ENCODE measurements around the gene MORF4L1.
"Not testable (repeated sequence)": the region's sequence is repeated elsewhere in the genome, so short reads cannot be mapped to it uniquely, and the experiment has no call there.

The MORF4L1 gene

DNA sequence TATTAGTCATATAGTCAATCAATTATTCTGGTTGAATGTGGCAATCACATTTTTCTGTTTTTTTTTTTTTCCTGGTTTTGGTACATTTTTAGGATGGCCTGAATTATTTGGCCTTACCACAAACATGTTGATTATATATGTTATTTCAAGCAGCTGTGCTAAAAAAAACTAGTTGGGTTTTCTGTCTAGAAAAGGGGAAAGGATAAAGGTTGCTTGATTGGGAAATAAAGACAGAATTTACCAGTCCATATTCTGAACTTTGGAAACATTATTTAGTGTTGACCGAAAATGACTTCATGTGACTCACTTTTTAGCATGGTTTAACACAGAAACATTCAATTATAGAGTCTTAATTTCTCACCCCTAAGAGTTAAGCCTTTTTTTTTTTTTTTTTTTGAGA lies 8.1 kb downstream of the MORF4L1 start:
- TF ChIP-seq, protein P1, sequence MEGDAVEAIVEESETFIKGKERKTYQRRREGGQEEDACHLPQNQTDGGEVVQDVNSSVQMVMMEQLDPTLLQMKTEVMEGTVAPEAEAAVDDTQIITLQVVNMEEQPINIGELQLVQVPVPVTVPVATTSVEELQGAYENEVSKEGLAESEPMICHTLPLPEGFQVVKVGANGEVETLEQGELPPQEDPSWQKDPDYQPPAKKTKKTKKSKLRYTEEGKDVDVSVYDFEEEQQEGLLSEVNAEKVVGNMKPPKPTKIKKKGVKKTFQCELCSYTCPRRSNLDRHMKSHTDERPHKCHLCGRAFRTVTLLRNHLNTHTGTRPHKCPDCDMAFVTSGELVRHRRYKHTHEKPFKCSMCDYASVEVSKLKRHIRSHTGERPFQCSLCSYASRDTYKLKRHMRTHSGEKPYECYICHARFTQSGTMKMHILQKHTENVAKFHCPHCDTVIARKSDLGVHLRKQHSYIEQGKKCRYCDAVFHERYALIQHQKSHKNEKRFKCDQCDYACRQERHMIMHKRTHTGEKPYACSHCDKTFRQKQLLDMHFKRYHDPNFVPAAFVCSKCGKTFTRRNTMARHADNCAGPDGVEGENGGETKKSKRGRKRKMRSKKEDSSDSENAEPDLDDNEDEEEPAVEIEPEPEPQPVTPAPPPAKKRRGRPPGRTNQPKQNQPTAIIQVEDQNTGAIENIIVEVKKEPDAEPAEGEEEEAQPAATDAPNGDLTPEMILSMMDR (IDR thresholded peaks at IDR 0.05; ENCODE audit: low read depth, low read length, missing control alignments) = no peak
- H3K4me3 ChIP-seq (ENCODE audit: low read depth, low read length) = no peak overlapping the region
- in situ Hi-C loops (cut with HindIII; ENCODE audit: low sequenced_read_pairs) = loop anchor here (25.0 kb wide), 1 partner anchor 306 kb away; no protein-coding TSS in a partner anchor
- DNase-seq (ENCODE audit: low read depth) = no peak

DNA sequence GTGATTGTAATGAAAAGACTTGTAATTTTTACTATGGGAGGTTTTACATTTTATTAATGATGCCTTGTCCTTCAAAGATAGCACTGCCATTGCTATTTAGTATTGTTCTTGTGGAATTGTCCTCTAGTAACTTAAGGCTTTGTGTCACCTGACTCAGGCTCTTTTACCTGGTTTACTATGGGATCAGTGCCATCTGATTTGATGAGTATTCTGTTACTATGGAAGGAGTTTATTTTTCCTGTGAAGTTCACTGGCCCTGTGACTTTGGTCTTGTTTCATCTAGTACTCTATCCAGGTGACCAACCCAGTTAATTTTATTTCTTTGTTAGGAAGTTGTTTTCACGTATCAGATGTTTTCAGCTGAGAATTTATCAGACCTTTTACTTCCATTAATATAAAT lies 9.0 kb downstream of the MORF4L1 start:
- in situ Hi-C loops (cut with HindIII; ENCODE audit: low sequenced_read_pairs) = loop anchor here (25.0 kb wide), 1 partner anchor 306 kb away; no protein-coding TSS in a partner anchor
- H3K4me3 ChIP-seq (ENCODE audit: low read depth, low read length) = no peak overlapping the region
- TF ChIP-seq, protein P1 (IDR thresholded peaks at IDR 0.05; ENCODE audit: low read depth, low read length, missing control alignments) = no peak
- no peak for DNase-seq (ENCODE audit: low read depth)

DNA sequence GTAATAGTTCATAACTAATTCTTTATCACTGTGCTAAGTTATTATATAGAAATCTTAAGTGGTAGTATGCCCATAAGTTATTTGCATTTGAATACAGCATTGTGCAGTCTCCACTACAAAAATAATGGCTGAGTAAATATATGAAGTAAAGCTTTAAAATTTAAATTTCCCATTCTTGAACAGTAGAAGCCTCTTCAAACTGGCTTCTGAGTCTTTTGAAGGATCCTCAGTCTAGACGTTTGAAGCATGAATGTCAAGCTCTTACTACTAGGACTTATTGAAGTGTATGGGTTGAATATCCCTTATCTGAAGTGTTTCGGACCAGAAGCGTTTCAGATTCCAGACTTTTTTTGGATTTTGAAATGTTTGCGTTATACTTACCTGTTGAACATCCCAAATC lies 16.3 kb downstream of the MORF4L1 start:
- in situ Hi-C loops (cut with HindIII; ENCODE audit: low sequenced_read_pairs) = loop anchor here (25.0 kb wide), 1 partner anchor 298 kb away; no protein-coding TSS in a partner anchor
- no peak overlapping the region for H3K4me3 ChIP-seq (ENCODE audit: low read depth, low read length)
- no peak for DNase-seq (ENCODE audit: low read depth)
- TF ChIP-seq, protein P1 (IDR thresholded peaks at IDR 0.05; ENCODE audit: low read depth, low read length, missing control alignments) = no peak

DNA sequence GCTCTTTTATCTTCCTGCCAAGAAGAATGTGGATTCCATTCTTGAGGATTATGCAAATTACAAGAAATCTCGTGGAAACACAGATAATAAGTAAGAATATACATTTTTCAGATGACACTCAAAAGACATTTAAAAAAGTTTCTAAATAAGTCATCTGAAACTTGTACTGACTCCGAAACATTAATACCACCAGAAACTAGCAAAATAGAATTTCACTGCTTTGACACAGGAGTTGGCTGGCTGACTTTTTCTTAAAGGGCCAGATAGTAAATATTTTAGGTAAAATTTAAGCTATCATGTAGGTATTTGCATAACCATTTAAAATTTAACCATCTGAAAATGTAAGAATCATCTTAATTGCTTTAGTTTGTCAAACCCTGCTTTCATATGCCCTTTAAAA lies 20.8 kb downstream of the MORF4L1 start:
- DNase-seq (ENCODE audit: low read depth) = no peak
- no peak overlapping the region for H3K4me3 ChIP-seq (ENCODE audit: low read depth, low read length)
- TF ChIP-seq, protein P1 (IDR thresholded peaks at IDR 0.05; ENCODE audit: low read depth, low read length, missing control alignments) = no peak
- in situ Hi-C loops (cut with HindIII; ENCODE audit: low sequenced_read_pairs) = loop anchor here (25.0 kb wide), 1 partner anchor 294 kb away; no protein-coding TSS in a partner anchor

DNA sequence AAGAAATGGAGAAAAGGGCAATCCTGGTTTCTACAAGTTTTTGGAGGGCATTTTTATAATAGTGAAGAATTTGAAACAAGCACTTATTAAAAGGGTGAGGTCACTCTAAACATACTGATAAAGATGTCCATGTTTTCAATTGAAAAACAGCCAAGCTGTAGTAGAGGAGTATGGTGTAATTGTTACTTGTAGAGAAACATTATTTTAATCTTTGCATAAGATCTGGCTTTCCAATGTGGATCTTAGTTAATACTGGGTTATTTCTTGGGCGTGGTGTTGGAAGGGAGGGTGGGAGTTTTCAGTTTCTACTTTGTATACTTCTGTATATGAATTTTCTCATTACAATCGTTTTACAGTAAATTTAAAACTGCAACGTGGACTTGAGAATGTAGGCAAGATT lies 22.8 kb downstream of the MORF4L1 start:
- TF ChIP-seq, protein P1 (IDR thresholded peaks at IDR 0.05; ENCODE audit: low read depth, low read length, missing control alignments) = no peak
- H3K4me3 ChIP-seq (ENCODE audit: low read depth, low read length) = no peak overlapping the region
- no peak for DNase-seq (ENCODE audit: low read depth)
- in situ Hi-C loops (cut with HindIII; ENCODE audit: low sequenced_read_pairs) = loop anchor here (25.0 kb wide), 1 partner anchor 292 kb away; no protein-coding TSS in a partner anchor

DNA sequence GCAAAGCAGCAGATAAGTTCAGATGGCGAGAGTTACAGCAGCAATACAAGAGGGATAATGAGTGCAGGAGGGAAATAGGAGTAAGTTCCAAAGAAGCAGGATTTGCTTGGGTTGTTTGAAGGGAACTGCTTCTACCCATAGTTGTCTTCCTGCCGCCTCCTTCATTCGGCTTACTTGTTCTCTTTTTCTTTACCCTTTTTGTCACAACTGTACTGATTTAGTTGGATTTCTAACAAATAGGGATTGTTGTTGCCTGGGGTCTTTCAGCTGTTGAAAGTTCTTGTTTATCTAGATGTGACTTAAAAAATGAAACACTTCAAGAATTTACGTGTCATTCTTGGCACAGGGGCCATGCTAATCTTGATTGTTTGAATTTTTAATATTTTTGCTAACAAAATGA lies 25.9 kb downstream of the MORF4L1 start:
- TF ChIP-seq, protein P1 (IDR thresholded peaks at IDR 0.05; ENCODE audit: low read depth, low read length, missing control alignments) = no peak
- H3K4me3 ChIP-seq (ENCODE audit: low read depth, low read length) = no peak overlapping the region
- no peak for DNase-seq (ENCODE audit: low read depth)
- in situ Hi-C loops (cut with HindIII; ENCODE audit: low sequenced_read_pairs) = loop anchor here (25.0 kb wide), 1 partner anchor 289 kb away; no protein-coding TSS in a partner anchor

DNA sequence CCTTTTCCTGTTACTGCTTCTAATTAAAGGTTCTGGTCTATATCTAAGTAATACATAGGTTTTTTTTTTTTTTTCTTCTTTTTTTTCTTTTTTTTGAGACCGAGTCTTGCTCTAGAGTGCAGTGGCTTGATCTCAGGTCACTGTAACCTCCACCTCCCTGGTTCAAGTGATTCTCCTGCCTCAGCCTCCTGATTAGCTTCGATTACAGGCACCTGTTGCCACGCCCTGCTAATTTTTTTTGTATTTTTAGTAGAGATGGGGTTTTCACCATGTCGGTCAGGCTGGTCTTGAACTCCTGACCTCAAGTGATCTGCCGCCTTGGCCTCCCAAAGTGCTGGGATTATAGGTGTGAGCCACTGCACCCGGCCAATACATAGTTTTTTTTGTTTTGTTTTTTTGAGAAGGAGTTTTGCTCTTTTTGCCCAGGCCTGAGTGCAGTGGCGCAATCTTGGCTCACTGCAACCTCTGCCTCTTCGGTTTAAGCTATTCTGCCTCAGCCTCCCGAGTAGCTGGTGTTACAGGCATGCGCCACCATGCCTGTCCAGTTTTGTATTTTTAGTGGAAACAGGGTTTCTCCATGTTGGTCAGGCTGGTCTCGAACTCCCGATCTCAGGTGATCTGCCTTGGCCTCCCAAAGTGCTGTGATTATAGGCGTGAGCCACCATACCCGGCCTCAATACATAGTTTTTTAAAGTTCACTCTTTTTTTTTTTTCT lies 28.3 kb downstream of the MORF4L1 start:
- H3K4me3 ChIP-seq (ENCODE audit: low read depth, low read length); DNase-seq (ENCODE audit: low read depth); in situ Hi-C loops (cut with HindIII; ENCODE audit: low sequenced_read_pairs): not testable (repeated sequence)

DNA sequence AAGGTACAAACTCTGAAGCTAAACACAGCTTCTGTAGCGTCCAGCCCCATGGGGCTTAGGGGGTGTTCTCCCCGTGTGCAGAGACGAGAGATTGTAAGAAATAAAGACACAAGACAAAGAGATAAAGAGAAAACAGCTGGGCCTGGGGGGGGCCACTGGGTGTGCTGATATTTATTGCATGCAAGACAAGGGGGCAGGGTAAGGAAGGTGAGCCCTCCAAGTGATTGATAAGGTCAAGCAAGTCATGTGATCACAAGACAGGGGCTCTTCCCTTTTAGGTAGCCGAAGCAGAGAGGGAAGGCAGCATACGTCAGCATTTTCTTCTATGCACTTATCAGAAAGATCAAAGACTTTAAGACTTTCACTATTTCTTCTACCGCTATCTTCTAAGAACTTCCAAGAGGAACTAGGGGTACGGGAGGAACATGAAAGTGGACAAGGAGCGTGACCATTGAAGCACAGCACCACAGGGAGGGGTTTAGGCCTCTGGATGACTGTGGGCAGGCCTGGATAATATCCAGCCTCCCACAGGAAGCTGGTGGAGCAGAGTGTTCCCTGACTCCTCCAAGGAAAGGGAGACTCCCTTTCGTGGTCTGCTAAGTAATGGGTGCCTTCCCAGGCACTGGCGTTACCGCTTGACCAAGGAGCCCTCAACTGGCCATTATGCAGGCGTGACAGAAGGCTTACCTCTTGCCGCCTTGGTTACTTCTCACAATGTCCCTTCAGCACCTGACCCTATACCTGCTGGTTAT lies 29.8 kb downstream of the MORF4L1 start:
- H3K4me3 ChIP-seq (ENCODE audit: low read depth, low read length) = not testable (repeated sequence)

More for the DNA sequence above, 29.8 kb downstream of the MORF4L1 start:
- DNase-seq (ENCODE audit: low read depth); in situ Hi-C loops (cut with HindIII; ENCODE audit: low sequenced_read_pairs): not testable (repeated sequence)
